SK-N-SH treated with all-trans-retinoic acid at 6 μM for 48 hours (cell line): ENCODE data around the gene ARMC7.
"Not testable (repeated sequence)": the region's sequence is repeated elsewhere in the genome, so short reads cannot be mapped to it uniquely, and the experiment has no call there.

ENCODE experiments used
- ARNTL ChIP-seq: fragments of 450-650 bp; formaldehyde crosslinking; IDR thresholded peaks from 2 replicates; pipeline ENCODE4 v1.5.0; 2020; ENCODE audit warnings: low read depth, mild to moderate bottlenecking, moderate library complexity, borderline replicate concordance
- ISL1 ChIP-seq: fragments of 250-450 bp; sonication (Bioruptor Pico); IDR thresholded peaks from 2 replicates; pipeline ENCODE4 v2.1.2; 2022; ENCODE audit warnings: mild to moderate bottlenecking, moderate library complexity
- PATZ1 ChIP-seq: fragments of 250-450 bp; sonication (Bioruptor Pico); IDR thresholded peaks from 2 replicates; pipeline ENCODE4 v1.8.0; 2020; ENCODE audit warnings: mild to moderate bottlenecking, moderate library complexity, borderline replicate concordance
- TOX ChIP-seq: fragments of 250-450 bp; sonication (Bioruptor Pico); IDR thresholded peaks from 2 replicates; pipeline ENCODE4 v1.8.0; 2021; ENCODE audit warnings: mild to moderate bottlenecking, moderate library complexity, borderline replicate concordance
- ZNF8 ChIP-seq: fragments of 450-650 bp; formaldehyde crosslinking; IDR thresholded peaks from 2 replicates; pipeline ENCODE4 v1.5.0; 2020; ENCODE audit warnings: mild to moderate bottlenecking, moderate library complexity
- TF ChIP-seq, protein P1 (sequence below): fragments of 250-450 bp; sonication (Bioruptor Pico); IDR thresholded peaks from 2 replicates; pipeline ENCODE4 v1.5.1; 2020; ENCODE audit warnings: low read depth, mild to moderate bottlenecking, moderate library complexity

GRCh38 chr17:75158480-75158879 is 48.7 kb downstream of the ARMC7 start:
- TF ChIP-seq PATZ1, ARNTL, ZNF8, TOX (CRISPR knock-in tag): not testable (repeated sequence)
- TF ChIP-seq, protein P1, sequence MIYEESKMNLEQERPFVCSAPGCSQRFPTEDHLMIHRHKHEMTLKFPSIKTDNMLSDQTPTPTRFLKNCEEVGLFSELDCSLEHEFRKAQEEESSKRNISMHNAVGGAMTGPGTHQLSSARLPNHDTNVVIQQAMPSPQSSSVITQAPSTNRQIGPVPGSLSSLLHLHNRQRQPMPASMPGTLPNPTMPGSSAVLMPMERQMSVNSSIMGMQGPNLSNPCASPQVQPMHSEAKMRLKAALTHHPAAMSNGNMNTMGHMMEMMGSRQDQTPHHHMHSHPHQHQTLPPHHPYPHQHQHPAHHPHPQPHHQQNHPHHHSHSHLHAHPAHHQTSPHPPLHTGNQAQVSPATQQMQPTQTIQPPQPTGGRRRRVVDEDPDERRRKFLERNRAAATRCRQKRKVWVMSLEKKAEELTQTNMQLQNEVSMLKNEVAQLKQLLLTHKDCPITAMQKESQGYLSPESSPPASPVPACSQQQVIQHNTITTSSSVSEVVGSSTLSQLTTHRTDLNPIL (CRISPR knock-in tag): not testable (repeated sequence)
- peak; percentile 39; the same call in 1 of the 2 replicates for TF ChIP-seq ISL1 (CRISPR knock-in tag)
